Esophagus mucosa (tissue), 1 donor: ENCODE data around the gene ANTXRL. TPM values are rescaled to one million over a fixed set of nuclear protein-coding genes. Genes with fewer than 3 reads are reported as not detected.
A peak's percentile ranks its signal among the peaks of the same experiment; 100 is the strongest.
"Not testable (repeated sequence)": the region's sequence is repeated elsewhere in the genome, so short reads cannot be mapped to it uniquely, and the experiment has no call there.

Experiments used
- ATAC-seq: fragments of 200-7000 bp; cut with Tn5 transposase; one replicate; pipeline ENCODE4 v1.9.1; 2020
- total RNA-seq: library from RNA; stranded (reverse); gene quantifications from one replicate; pipeline ENCODE4 v1.2.4, GENCODE V29; 2023
- donor health status: DM: yes; HTN: yes; CAD: no.

Gene ANTXRL
- total RNA-seq, 1 donor from 2014 or later: not detected

DNA sequence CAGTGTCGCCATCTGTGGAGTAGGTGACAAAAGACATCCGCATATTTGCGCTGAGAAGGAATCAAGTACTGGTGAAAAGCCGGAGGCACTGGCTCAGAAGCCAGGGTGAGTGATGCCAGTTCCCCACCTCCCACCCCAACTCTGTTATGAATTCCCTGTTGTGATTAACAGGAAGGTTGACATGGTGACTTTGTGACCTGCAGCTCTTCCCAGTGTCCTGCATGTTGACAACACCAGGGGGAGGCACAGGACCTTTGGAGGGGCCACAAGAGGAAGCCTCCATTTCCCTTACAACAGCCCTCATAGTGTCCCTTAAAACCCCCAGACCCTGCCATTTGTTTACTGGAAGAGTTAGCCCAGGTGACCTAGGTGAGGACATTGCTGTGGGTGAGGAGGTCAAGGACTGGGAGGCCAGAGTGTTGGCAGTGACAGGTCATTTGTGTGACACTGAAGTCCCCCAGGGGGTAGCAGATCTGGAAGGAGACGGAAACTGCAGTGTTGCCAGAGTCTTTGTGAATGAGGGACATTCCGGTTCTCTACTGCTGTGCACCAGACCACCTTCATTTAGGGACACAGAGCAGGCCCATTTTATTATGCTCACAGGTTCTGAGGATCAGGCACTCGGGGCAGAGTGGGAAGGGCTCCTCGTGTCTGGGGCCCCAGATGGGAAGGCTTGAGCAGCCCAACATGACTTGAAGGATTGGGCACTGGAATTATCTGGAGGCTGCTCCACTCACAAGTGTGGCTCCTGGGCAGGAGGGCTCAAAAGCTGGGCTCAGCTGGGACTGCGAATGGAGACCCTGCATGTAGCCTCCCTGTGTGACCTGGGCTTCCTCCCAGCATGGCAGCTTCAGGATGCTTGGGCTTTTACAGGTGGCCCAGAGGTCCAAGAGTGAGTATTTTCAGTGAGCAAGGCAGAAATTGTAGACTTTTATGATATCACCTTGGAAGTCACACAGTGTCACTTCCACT is 13.0 kb upstream of the ANTXRL start:
- ATAC-seq: peak; percentile 27

DNA sequence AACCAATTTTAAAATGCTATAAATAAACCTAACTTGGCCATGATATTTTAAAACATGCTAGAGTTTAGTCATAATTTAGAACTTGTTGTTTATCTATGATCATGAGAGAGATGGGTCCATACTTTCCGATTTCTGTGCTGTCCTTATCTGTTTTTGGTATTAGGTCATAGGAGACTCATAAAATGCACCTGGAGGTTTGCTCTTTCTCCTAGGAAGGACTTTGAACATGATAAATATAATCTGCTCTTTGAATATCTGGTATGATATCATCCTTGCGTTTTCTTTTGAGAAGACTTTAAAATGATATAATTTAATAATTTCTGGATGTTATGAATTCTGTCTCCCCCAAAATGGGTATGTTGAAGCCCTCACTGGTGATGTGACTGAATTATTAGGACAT is 9.0 kb upstream of the ANTXRL start:
- no peak for ATAC-seq

- not testable (repeated sequence) for ATAC-seq
These were observed 4.4 kb upstream of the ANTXRL start for GRCh38 chr10:46282421-46282831.

DNA sequence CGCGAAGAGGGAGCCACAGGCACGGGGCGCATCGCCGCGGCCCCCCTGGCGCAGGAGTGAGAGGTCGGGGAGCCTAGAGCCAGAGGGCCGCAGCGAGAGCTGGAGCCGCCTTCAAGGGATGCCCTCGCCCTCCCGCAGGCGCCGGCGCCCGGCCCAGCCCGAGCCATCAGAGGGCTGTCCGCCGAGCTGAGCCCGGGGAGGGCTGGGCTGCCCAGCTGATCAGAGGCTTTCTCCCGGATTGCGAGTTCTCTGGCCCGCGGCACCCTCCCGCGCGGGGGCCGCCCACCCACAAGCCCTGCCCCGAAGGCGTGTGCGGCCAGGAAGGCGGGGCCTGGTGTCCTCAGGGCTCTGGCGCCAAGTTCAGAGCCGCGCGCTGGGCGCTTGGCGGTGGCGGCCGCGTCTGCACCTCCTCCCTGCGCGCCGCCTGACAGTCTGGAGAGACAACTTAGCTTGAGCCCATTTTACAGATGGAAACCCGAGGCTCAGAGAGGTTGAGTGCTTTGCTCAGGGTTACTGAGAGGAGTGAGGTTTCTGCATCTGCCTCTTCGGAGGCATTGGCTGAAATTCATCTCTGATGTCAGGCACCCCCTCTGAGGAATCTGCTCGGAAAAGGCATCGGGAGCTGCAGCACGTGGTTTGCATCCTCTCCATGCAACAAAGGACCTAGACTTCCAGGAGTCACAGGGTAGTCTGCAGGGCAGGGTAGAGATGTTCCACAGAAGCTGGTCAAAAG is 3.8 kb upstream of the ANTXRL start:
- ATAC-seq: peak; percentile 74

GRCh38 chr10:46283580-46284285 is 3.1 kb upstream of the ANTXRL start:
- no peak for ATAC-seq

DNA sequence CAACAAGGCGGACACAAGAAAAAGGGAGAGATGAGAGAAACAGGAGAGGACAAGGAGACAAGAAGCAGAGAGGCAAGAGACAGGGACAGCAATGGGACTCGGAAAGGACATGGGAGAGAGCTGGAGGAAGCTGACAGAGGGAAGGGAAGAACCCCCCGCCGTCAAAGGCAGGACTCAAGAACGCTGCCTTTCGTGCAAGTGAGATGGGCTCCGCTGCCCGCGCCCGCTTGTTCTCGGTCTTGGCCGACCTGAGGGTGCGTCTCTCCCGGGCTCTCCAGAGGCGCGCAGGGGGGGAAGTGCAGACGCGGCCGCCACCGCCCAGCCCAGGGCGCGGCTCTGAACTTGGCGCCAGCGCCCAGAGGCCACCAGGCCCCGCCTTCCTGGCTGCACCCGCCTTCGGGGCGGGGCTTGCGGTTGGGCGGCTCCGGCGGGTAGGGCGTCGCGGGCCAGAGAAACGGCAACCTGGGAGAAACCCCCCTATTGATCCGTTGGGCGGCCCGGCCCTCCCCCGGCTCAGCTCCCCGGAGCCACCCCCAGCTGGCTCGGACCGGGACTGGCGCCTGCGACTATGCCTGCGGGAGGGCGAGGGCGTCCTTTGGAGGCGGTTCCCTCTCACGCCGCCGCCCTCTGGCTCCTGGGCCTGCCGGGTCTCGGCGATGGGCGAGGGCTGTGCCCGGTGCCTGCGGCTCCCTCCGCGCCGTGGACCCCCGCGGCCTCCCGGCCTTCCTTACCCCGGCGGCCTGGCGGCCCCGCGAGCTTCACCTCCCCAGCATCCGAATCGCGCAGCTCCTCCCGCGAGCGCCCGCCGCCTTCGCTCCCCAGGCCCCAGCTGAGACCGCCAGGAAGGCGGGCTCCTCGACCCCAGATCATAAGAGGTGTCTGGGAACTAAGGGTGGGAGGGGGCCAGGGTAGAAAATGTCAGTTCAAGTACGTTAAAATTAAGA is 2.2 kb upstream of the ANTXRL start:
- ATAC-seq: peak; percentile 92

GRCh38 chr10:46285300-46285699 is 1.5 kb upstream of the ANTXRL start:
- ATAC-seq: no peak

DNA sequence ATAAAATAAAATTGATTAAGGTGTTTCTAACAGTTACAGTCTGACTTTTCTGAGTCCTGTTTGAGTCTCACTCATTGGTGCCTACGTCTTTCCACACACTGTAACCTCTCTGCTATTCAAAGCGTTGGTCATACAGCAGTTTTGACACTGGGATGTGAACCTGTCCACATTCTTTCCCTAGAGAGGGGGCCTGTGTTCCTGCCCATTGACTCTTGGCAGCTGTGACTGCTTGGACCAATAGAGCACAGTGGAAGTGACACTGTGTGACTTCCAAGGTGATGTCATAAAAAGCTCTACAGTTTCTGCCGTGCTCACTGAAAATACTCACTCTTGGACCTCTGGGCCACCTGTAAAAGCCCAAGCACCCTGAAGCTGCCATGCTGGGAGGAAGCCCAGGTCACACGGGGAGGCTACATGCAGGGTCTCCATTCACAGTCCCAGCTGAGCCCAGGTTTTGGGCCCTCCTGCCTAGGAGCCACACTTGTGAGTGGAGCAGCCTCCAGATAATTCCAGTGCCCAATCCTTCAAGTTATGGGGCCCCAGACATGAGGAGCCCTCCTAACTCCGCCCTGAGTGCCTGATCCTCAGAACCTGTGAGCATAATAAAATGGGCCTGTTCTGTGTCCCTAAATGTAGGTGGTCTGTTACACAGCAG is 704 bp upstream of the ANTXRL start:
- no peak for ATAC-seq

DNA sequence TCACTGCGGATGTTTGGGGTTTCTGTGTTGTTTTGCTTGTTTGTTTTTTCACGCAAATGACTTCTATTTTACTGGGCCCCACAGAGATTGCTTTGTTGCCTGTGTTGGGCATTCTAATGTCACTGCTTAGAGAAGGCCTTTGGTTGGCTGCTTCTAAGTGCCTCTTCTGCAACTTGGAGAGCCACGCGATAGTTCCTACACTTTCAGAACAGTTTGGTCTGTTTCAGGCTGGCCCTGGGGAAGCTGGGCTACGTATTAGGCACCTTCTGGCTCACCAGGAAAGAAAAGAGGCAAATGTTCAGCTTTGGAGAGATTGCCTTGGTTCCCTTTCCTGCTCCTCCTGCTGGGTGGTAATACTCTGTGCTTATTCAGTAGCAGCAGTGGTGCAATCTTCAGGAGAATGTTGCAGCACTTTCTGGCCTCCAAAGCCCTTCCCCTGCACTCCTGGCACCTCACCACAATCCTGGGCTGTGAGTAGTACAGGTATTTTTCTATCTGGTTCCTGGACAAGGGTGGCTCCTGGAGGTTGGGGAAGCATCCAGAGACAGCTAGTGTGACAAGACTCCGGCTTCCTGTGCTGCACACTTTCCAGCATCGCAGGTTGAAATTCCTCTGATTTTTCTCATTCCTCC is 1.2 kb downstream of the ANTXRL start:
- peak; percentile 72 for ATAC-seq

GRCh38 chr10:46288601-46289206 is 1.9 kb downstream of the ANTXRL start:
- ATAC-seq: no peak

- no peak for ATAC-seq
These were observed 2.5 kb downstream of the ANTXRL start for GRCh38 chr10:46289209-46289810.

DNA sequence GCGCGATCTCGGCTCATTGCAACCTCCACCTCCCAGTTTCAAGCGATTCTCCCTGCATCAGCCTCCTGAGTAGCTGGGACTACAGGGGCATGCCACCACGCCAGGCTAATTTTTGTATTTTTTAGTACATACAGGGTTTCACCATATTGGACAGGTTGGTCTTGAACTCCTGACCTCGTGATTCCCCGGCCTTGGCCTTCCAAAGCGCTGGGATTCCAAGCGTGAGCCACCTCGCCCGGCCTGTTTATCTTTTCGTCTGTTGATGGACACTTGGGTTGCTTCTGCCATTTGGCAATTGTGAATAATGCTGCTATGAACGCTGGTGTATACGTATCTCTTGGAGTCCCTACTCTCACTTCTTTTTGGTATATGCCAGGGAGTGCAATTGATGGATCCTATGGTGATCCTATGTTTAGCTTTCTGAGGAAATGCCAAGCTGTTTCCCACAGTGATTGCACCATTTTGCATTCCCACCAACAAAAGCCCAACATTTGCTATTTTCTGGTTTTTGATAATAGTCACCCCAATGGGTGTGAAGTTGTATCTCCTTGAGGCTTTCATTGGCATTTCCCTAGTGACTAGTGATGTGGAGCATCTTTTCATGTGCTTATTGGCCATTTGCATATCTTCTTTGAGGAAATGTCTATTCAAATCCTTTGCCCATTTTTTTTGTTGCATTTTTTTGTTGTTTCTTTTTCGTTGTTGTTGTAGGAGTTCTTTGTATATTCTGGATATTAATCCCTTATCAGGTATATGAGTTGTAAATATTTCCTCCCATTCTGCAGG is 3.5 kb downstream of the ANTXRL start:
- ATAC-seq: no peak

DNA sequence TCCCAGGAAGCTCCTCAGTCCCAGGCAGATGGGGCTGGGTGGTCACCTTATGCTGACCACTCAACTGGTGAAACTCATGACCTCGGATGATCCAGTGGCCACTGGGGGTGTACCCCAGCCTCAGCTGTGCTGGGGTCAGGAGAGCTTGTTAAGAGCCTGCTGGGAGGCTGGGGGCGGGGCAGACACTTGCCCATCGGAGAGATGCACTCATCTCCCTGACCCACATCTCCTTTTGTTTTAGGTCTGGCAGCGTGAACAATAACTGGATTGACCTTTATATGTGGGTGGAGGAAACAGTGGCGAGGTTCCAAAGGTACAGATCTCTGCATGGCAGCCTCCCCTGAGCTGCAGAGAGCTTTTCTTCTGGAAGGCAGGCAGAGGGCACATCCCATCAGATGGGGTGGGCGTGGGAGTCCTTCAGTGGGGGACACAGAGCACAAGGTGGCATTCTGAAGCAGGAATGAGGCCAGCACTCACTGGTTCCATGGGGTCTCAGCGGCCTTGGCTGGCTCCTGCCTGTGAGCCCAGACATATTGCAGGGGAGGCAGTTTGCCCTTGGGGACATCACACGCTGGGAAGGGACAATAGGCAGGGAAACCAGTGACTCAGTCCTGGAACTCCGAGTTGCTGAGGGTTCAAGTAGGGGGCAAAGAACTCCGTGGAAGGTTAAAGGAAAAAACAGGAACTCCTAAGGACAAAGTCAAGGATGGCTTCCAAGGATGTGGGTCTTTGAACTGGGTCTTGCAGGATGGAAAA is 5.2 kb downstream of the ANTXRL start:
- no peak for ATAC-seq

DNA sequence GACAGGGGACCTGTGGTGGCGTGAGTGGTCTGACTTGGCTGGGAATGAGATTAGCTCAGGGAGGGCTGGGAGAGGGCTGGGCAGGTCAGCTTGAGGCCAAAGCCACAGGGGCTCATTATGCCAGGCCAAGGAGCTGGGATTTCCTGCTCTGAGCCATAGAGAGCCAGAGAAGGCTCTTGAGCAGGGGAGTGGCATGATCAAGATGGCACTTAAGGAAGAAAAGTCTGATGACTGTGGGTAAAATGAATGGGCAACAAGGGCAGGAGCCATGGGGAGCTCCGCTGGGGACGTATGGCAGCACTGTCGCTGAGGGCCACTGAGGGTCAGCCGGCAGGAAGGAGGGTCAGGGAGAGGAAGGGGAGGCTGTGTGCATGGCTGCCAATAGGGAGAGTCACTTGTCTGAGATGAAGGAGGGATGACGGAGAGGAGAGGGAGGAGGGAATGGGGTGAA is 5.8 kb downstream of the ANTXRL start:
- no peak for ATAC-seq

GRCh38 chr10:46293228-46293627 is 6.4 kb downstream of the ANTXRL start:
- no peak for ATAC-seq

GRCh38 chr10:46293832-46294640 is 7.2 kb downstream of the ANTXRL start:
- ATAC-seq: peak; percentile 37

- no peak for ATAC-seq
These were observed 7.9 kb downstream of the ANTXRL start for GRCh38 chr10:46294641-46295220.
